Thoracic aorta (tissue), 2 donors: ENCODE measurements around the gene NPHS2. TPM values are rescaled to one million over a fixed set of nuclear protein-coding genes. Genes with fewer than 3 reads are reported as not detected.

ENCODE experiments used
- ATAC-seq: fragments of 150-250 bp; one replicate; pipeline ENCODE4 v1.8.0; 2017; ENCODE audit warnings: low read depth; ENCODE audit not compliant: insufficient number of reproducible peaks, low FRiP score
- DNase-seq: peaks from one replicate; pipeline ENCODE4 v3.0.0-alpha.2; 2020; ENCODE audit warnings: low spot score
- H3K27ac ChIP-seq, 2 donors: fragments of 200-600 bp; sonication (generic); 1 replicate in 1 of 2; 2 replicates in 1 of 2; pipeline ENCODE4 v1.5.1; 2016; ENCODE audit warnings: mild to moderate bottlenecking in 2 of 2, moderate library complexity in 2 of 2
- H3K27me3 ChIP-seq: fragments of 200-600 bp; sonication (generic); replicated peaks from 2 replicates; pipeline ENCODE4 v1.6.0; 2016; ENCODE audit warnings: mild to moderate bottlenecking; ENCODE audit not compliant: insufficient read depth
- H3K36me3 ChIP-seq: fragments of 200-600 bp; sonication (generic); one replicate; pipeline ENCODE4 v1.5.1; 2016
- H3K4me1 ChIP-seq, 2 donors: fragments of 200-600 bp; sonication (generic); 1 replicate in 1 of 2; 2 replicates in 1 of 2; pipeline versions ENCODE4 v1.5.1 to v1.6.0; 2016; ENCODE audit warnings: low read depth in 2 of 2, mild to moderate bottlenecking in 1 of 2; ENCODE audit not compliant: control insufficient read depth in 1 of 2
- H3K4me3 ChIP-seq: fragments of 200-600 bp; sonication (generic); 2 replicates; pipeline ENCODE4 v1.5.1; 2016; ENCODE audit warnings: mild to moderate bottlenecking
- H3K9me3 ChIP-seq: fragments of 200-600 bp; sonication (generic); 2 replicates; pipeline ENCODE4 v1.5.1; 2016
- total RNA-seq, 2 donors: library from RNA; depleted of rRNA; stranded (reverse); fragments of >200 nt; gene quantifications; one replicate each; pipeline versions ENCODE4 v1.1.0 to v1.2.3, GENCODE V29; 2016
- TF ChIP-seq, protein P1 (sequence below): fragments of 200-600 bp; sonication (generic); IDR thresholded peaks from one replicate; pipeline ENCODE4 v1.5.1; 2019; ENCODE audit warnings: antibody characterized with exemption

NPHS2 gene
- total RNA-seq, 2 donors from 2014 or later: not detected

DNA sequence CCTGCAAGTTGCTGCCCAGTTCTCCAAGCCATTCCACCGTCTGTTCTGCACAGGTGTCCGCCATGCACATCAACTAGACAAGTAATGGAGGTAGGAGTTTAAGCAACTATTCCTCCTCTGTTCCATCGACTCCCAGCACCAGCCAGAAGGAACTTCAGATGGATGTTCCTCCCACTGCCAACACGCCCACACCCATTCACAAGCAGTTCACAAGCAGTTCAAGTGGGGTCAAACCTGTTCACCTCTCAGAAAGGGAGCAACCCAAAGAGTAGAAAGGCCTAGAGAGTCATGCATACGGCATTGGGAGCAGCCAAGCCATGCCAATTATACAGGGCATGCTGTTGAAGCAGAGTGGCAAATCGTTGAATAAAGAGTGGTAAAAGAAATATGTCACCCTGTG, 11.6 kb upstream of the NPHS2 start:
- DNase-seq (no peak), ATAC-seq (no peak)
- peaks cover 9% of the 10 kb centered on the region for H3K27me3 ChIP-seq
- peaks cover 6 to 8% of the 10 kb centered on the region in 2 donors for H3K4me1 ChIP-seq
- H3K36me3 ChIP-seq: no peaks in the 10 kb centered on the region
- no peaks in the 10 kb centered on the region for H3K9me3 ChIP-seq
- no peak overlapping the region for H3K27ac ChIP-seq
- TF ChIP-seq, protein P1, sequence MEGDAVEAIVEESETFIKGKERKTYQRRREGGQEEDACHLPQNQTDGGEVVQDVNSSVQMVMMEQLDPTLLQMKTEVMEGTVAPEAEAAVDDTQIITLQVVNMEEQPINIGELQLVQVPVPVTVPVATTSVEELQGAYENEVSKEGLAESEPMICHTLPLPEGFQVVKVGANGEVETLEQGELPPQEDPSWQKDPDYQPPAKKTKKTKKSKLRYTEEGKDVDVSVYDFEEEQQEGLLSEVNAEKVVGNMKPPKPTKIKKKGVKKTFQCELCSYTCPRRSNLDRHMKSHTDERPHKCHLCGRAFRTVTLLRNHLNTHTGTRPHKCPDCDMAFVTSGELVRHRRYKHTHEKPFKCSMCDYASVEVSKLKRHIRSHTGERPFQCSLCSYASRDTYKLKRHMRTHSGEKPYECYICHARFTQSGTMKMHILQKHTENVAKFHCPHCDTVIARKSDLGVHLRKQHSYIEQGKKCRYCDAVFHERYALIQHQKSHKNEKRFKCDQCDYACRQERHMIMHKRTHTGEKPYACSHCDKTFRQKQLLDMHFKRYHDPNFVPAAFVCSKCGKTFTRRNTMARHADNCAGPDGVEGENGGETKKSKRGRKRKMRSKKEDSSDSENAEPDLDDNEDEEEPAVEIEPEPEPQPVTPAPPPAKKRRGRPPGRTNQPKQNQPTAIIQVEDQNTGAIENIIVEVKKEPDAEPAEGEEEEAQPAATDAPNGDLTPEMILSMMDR: no peak
- H3K4me3 ChIP-seq: no peak overlapping the region

DNA sequence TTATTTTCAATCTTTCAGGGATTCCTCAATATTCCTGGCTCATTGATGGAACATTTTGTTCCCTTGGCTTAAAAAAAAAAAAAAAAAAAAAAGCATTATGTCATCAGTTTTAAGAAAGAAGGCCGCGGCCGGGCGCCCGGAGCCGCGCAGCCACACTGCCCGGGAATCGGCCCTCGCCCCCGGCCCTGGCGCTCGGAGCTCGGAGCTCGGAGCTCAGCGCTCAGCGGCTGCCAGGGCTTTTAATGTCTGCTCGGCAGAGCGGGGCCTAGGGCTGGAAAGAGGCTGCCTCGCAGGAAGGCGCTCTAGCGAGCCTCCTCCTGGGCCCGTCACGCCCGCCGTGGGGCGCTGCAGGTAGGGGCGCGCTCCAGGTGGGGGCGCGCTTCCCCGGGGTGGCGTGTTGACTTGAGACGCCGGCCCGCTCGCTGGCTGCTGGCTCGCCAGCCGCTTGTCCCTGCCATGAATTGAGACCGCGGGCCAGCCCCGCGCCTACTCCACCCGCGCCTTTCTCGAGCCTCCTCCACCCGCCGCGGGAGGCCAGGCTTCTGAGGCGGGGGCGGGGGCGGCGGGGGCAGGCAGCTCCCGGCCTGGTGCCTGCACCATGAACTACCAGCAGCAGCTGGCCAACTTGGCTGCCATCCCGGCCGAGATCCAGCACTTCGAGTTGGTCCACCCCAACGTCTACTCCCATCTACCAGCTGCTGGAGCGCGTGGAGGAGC, 10.5 kb upstream of the NPHS2 start:
- H3K4me3 ChIP-seq: peak overlapping the region; percentile 76
- peak overlapping the region; percentile 87 to 94 for H3K27ac ChIP-seq
- TF ChIP-seq, protein P1: peak; percentile 50
- no peaks in the 10 kb centered on the region for H3K36me3 ChIP-seq
- H3K4me1 ChIP-seq: peaks cover under 1 to 6% of the 10 kb centered on the region in 2 donors
- H3K9me3 ChIP-seq: no peaks in the 10 kb centered on the region
- DNase-seq (peak; percentile 29), ATAC-seq (peak; percentile 65)
- H3K27me3 ChIP-seq: peaks cover under 1% of the 10 kb centered on the region

DNA sequence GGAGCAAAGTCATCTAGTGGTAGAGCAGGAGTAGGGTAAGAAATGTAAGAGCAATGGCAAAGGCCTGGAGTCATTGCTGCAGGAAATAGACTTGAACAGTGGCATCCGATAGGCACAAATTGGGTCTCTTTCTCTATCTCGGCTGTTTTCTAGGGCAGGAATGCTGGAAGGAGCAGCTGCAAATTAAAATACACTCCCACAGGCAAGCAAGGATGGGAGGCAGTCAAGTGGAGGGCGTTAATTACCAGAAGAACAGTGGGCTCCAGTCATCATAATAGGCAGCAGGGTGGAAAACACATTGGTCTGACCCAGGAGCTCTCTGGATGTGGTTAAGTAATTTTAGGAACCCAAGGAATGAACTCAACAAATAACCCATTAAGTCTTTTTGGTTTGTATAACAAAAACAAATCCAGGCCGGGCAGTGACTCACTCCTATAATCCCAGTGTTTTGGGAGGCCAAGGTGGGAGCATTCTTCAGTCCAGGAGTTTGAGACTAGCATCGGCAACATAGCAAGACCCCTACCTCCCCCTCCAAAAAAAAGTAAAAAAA, 8.1 kb upstream of the NPHS2 start:
- H3K27ac ChIP-seq: no peak overlapping the region

DNA sequence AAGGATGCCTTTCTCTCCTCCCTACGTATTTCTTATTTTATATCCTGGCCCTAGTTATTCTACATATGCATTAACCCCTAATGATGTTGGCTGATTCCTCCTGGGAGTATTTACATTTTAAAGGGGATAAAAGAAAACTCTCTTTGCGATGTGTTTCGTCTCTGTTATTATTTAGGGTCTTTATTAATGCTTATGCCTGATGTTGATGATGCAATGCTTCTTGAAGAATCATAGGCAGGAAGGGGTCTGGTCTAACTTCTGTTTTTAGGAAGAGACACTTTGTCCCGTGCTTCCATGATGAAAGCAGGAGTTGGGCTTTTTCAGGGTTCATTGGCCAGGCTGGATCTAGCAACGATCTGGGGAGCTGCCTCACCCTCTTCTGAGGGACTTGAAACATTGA, 761 bp upstream of the NPHS2 start:
- Histone ChIP-seq H3K27me3 (no peaks in the 10 kb centered on the region), H3K4me1 (no peaks in the 10 kb centered on the region), H3K36me3 (no peaks in the 10 kb centered on the region), H3K27ac (no peak overlapping the region), H3K4me3 (no peak overlapping the region), H3K9me3 (no peaks in the 10 kb centered on the region)
- TF ChIP-seq, protein P1: no peak
- ATAC-seq (no peak), DNase-seq (no peak)

More for the DNA sequence above, 8.1 kb upstream of the NPHS2 start:
- ATAC-seq (no peak), DNase-seq (no peak)
- TF ChIP-seq, protein P1: no peak
- Histone ChIP-seq H3K4me1 (peaks cover 0 to 6% of the 10 kb centered on the region in 2 donors), H3K27me3 (no peaks in the 10 kb centered on the region), H3K9me3 (no peaks in the 10 kb centered on the region), H3K4me3 (no peak overlapping the region), H3K36me3 (no peaks in the 10 kb centered on the region)

DNA sequence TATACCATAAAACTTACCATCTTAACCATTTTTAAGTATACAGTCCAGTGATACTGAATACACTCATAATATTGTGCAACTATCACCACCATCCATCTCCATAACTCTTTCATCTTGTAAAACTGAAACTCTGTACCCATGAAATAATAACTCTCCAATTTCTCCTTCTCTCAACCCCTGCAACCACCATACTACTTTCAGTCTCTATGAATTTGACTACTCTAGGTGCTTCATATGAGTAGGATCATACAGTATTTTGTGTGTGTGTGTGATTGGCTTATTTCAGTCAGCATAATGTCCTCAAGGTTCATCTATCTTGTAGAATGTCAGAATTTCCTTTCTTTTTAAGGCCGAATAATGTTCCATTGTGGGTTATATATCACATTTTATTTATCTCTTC, 17.7 kb downstream of the NPHS2 start:
- TF ChIP-seq, protein P1: no peak

More for the DNA sequence above, 17.7 kb downstream of the NPHS2 start:
- Histone ChIP-seq H3K4me1 (no peaks in the 10 kb centered on the region), H3K36me3 (no peaks in the 10 kb centered on the region), H3K9me3 (no peaks in the 10 kb centered on the region), H3K27ac (no peak overlapping the region), H3K4me3 (no peak overlapping the region), H3K27me3 (no peaks in the 10 kb centered on the region)
- DNase-seq (no peak), ATAC-seq (no peak)
